SK-N-MC (cell line): Measurements from ENCODE around the gene ZNF516.

Source experiments
- EZH2 ChIP-seq: fragments of 200-600 bp; sonication (generic); IDR thresholded peaks from one replicate; pipeline ENCODE4 v1.6.1; 2017; ENCODE audit warnings: antibody characterized with exemption
- FOXP2 ChIP-seq: optimal IDR thresholded peaks from 2 replicates; pipeline ENCODE3; 2011; ENCODE audit warnings: mild to moderate bottlenecking, moderate library complexity; ENCODE audit not compliant: insufficient read depth; ENCODE audit errors: extremely low read length, control extremely low read depth
- POLR2AphosphoS5 ChIP-seq: IDR thresholded peaks from 2 replicates; pipeline ENCODE4 v1.6.1; 2012; ENCODE audit warnings: mild to moderate bottlenecking, low read depth, low read length, borderline replicate concordance

DNA sequence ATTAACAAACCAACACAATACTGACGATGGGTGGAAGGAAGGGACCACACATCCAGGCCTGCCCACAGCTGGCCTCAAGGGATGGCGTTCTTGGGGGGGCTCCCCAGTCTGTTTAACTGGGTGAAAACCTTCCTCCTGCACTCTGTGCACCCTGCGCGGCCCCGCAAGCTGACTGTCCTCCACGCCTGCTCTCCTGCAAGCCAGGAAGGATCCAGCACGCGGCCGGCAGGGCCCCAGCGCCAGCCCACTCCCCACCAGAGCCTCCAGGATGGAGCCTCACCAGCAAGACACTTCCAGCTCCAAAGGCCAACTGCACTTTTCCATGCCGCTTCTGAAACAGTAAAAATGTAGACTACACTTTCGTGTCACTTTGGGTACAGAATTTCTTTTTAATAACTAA is 135.1 kb downstream of the ZNF516 start:
- TF ChIP-seq POLR2AphosphoS5 (no peak), EZH2 (no peak), FOXP2 (no peak)
